ENCODE data around the gene CCBE1.

DNA sequence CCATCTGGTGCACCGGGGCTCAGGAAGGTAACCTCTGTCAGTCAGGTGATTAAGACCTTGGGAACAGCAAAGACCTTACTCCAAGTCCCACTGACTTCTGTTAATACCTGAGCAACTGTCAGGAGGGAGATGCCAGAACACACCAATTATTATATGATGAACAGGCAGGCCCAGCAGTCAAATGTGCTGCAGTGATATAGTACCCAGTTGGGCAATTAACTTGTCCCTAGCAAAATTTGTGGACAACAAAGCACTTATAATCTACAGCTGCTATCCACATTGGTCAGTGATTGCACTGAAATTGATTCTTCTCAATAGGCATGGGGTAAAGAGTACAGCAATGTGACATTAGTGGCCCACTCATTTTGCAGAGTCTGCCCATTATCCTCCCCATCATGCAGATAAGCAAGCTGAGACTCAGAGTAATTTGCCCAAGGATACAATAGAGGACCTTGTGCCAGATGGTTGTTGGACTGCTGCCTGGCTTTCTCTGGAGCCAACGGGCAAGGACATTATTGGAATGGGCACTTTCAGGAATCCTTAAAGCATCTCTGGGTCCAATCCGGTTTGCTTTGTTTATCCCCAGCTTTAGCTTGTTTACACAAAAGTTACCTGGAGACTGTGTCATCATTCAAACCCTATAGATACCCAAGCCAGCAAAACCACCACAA, 147.6 kb downstream of the CCBE1 start:
- TF ChIP-seq, protein P1, sequence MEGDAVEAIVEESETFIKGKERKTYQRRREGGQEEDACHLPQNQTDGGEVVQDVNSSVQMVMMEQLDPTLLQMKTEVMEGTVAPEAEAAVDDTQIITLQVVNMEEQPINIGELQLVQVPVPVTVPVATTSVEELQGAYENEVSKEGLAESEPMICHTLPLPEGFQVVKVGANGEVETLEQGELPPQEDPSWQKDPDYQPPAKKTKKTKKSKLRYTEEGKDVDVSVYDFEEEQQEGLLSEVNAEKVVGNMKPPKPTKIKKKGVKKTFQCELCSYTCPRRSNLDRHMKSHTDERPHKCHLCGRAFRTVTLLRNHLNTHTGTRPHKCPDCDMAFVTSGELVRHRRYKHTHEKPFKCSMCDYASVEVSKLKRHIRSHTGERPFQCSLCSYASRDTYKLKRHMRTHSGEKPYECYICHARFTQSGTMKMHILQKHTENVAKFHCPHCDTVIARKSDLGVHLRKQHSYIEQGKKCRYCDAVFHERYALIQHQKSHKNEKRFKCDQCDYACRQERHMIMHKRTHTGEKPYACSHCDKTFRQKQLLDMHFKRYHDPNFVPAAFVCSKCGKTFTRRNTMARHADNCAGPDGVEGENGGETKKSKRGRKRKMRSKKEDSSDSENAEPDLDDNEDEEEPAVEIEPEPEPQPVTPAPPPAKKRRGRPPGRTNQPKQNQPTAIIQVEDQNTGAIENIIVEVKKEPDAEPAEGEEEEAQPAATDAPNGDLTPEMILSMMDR (IDR thresholded peaks at IDR 0.05; ENCODE audit: insufficient read depth, low read length, poor library complexity, severe bottlenecking), result no peak
- no peak for TF ChIP-seq EZH2phosphoT487 (conservative IDR thresholded peaks at IDR 0.05; ENCODE audit: low read length)

Data from SU-DHL-6 (cell line).